GM15510 (cell line): ENCODE results near the gene HOTAIR.

ENCODE experiments used
- POLR2A ChIP-seq: IDR thresholded peaks from 3 replicates; pipeline ENCODE4 v1.6.1; 2011; ENCODE audit warnings: borderline replicate concordance; ENCODE audit not compliant: insufficient read length; ENCODE audit errors: extremely low read depth

Gene HOTAIR

GRCh38 chr12:53944907-53945847, 29.6 kb downstream of the HOTAIR start:
- TF ChIP-seq POLR2A = no peak

- no peak for TF ChIP-seq POLR2A
These were observed 30.5 kb downstream of the HOTAIR start for GRCh38 chr12:53944209-53944608.

DNA sequence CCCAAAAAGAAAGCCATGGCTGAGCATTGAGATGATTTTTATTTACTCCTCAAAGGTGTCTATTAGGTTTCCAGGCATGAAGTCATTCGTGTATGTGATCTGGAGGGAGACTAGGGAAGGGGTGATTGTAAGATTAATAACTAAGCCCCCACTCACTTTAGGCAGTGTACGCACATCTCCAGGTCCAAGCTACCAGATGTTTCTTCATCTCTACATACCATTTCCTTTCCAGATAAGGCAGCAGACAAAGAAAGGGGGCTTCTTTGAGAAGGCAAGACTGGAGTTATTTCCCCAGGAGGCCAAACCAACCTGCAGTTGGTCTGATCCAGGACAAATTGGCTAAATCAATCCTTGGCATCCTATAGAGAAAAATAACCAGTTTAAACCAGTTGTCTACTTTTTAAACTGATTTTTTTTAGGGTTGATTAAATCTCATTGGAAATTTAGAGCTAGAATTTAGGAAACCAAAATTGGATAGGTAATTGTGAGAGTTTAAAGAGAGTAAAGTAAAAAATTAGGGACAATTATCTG, 32.2 kb downstream of the HOTAIR start:
- TF ChIP-seq POLR2A = no peak

GRCh38 chr12:53941750-53942149, 33.0 kb downstream of the HOTAIR start:
- TF ChIP-seq POLR2A = no peak

DNA sequence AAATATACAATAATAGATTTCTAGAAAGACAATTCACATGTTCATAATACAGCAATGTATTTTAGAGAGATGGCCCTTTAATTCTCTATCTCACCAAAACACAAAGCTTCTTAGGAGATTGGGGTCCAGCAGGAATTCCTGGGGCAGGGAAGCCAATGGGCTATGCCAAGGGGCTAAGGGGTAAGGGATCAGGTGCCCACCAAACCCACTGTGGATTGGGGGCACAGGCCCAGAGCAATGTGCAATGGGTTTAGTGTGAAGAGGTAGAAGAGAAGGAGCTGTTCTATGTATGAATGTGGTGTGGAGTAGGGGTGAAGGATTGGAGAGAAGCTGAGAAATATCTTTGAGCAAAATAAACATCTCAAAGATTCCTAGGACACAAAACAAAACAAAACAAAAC, 33.6 kb downstream of the HOTAIR start:
- no peak for TF ChIP-seq POLR2A

DNA sequence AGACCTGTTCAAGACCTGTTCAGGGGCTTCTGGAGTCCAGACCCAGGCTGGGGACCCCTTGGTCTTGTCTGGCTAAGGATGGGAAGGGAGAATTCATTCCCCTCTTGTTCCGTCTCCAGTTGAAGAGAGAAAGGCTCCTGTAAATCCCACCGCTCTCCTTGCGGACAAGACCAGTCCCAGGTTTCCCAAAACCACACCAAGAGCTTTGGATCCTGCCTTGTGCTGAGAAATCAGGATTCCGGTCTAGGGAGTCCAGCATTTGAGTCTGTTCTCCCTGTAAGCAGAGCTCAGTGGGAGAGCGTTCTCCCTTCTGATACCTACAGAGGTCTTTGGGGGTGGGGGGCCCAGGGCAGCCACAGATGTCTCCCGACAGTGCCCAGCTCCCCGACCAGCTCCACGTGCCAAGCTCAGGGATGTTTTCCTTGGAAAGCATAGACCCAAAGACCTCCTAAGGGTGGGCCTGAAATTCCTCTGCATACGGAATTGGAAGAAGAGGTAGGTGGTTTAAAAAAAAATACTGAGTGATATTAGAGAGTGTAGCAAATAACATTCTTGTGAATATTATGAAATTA, 34.2 kb downstream of the HOTAIR start:
- TF ChIP-seq POLR2A = no peak

DNA sequence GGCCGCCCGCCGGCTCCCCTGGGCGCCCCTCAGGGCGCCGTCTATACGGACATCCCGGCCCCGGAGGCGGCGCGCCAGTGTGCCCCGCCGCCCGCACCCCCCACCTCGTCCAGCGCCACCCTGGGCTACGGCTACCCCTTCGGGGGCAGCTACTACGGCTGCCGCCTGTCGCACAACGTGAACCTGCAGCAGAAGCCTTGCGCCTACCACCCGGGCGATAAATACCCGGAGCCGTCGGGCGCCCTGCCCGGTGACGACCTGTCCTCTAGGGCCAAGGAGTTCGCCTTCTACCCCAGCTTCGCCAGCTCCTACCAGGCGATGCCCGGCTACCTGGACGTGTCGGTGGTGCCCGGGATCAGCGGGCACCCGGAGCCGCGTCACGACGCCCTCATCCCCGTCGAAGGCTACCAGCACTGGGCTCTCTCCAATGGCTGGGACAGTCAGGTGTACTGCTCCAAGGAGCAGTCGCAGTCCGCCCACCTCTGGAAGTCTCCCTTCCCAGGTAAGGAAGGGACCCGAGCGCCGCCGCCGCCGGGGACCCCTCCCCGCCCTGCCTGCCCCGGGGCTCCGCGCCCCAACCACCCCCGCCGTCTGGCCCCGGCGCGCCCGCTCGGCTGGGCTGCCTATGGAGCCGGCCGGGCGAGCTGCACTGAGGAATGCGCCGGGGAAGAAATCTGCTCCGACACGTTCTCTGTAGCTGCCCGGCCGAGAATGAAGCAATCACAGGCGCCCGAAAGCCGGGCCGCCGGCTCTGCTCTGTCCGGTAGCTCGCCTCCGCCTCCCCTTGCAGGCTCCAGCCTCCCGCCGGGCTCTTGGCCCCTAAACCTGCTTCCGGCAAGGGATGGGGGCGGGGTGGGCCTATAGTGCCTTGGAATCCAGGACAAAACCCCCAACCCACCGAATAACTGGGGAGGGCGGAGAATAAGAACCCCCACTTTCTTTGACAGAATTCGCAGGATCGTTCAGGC, 35.3 kb downstream of the HOTAIR start:
- TF ChIP-seq POLR2A = no peak

DNA sequence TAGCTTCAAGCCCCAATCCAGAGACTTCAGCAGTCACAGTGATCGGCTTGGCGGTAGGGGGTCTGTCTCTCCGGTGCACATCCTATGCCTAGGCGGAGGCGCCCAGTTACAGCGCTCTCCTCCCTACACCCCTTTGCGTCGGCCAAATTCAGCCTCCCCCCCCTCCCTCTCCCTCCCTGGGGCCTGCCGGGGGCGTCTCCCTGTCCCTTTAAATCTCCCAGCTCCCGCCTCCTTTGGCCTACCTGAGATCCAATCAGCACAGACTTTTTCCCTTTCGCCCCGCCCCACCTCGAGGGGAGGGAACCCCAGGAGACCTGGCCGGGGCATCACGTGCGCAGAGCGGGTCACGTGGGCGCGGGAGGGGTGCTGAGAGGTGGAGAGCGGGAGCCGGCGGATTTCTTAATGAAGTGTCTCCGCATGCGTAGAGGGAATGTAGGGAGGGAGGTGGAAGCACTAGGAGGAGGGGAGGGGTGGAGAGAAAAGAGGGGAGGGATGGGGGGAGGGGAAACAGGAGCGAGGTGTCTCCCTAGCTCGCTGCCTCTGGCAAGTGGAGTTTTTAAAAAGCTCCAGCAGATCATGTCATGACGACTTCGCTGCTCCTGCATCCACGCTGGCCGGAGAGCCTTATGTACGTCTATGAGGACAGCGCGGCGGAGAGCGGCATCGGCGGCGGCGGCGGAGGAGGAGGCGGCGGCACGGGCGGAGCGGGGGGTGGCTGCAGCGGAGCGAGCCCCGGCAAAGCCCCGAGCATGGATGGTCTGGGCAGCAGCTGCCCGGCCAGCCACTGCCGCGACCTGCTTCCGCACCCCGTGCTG, 36.2 kb downstream of the HOTAIR start, which contains the start of gene HOXC13:
Gene HOXC13 (plus strand): TSS at position 506 of the 815 bp plus-strand sequence. CDS start 76 bp downstream, at position 582.
- TF ChIP-seq POLR2A = no peak

GRCh38 chr12:53937596-53938325, 37.0 kb downstream of the HOTAIR start:
- no peak for TF ChIP-seq POLR2A

DNA sequence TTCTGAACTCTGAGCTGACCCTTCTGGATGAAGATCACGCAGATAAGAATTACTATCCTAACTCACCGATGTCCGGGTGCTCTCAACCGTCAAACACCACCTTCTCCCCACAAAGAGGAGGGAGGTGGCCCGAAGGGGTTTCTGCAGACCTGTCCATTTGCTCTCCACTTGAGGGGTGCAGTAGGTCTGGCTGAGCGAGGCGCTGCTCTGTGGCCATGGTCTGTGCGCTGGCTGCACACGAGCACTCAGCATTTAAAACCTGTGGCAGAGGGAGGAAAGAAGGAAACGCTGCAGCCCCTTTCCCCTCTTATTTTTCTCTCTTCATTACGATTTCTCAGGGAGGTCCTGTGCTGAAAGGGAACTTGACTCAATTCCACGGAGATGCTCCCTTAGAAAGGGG, 37.7 kb downstream of the HOTAIR start:
- no peak for TF ChIP-seq POLR2A

DNA sequence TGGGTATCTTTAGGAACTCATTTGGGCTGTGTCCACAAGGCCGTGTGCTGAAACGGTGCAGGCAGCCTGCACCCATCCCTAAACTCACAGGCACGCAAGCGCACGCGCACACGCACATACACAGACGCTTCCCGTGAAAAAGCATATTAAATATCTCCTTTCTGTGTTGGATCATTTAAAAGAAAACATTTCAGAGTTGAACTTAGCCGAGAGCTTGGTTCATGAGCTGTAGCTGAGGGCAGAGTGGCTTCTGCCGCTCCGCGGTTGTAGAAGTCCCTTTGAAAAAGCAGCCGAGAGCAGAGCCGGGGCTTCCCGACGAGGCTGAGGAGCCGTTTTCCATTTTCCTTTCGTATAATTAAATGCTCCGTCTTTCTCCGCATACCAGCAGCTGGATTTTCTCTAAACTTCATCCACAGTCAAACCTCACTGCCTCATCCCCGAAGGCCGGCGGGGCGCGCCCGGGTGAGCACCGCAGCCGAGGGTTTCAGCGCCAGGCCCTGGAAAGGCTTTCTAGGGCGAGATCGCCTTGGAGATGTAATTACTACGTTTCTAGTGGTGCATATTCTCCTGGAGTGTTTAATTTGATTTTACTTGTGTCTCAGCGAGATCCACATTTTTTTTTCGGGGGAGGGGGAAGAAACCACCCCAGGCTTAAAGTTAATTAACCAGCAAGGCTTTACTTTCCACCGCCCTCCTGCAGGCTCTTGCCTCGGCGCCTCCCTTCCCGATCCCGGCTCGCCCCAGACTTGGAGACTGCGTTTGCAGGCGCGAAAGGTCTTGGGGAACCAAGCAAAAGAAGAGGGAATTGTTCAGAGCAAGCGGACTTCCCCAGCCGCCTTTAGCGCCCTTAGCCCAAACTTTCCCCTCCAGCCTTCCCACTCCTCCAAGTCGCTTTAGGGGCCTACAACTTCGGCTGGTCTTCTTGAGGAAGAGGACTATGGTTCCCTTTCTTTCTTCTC, 39.1 kb downstream of the HOTAIR start:
- TF ChIP-seq POLR2A = no peak

- TF ChIP-seq POLR2A = no peak
These were observed 41.8 kb downstream of the HOTAIR start for GRCh38 chr12:53932915-53933314.
